Astrocyte (in vitro differentiated cells and primary cell): ENCODE results near the gene KRT86.

ENCODE experiments used
- EZH2 ChIP-seq: IDR thresholded peaks from 2 replicates; pipeline ENCODE4 v1.6.1; 2012; ENCODE audit warnings: mild to moderate bottlenecking, low read length, inconsistent platforms; ENCODE audit not compliant: insufficient read depth
- TF ChIP-seq, protein P1 (sequence below): IDR thresholded peaks from 2 replicates; pipeline ENCODE4 v1.5.1; 2011; ENCODE audit warnings: low read depth, mild to moderate bottlenecking, inconsistent platforms, low read length, moderate library complexity; ENCODE audit not compliant: insufficient read depth

DNA sequence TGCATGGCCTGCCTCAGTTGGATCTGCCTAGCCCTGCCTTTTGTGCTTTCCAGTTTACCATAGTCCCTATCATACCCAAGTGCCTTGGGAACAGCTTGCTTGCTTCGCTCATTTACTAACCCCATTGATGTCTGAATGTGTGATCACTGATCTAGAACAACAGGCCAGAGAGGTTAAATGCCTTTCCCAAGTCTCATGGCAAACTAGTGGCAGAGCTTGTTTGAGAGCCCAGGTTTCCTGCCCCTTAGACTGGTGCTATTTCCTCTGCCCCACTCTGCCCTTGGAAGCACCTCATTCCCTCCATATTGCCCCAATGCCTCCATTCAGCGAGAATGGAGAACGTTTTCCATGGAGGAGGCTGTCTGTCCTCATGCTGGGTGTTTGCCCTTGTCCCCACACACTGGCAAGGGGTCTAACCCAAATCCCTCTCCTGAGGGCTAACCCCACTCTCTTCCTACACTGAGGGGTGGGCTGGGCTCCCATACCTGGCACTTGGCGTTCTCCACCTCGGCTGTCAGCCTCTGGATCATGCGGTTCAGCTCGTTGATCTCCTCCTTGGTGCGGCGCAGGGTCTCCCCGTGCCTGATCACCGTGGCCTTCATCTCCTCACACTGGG is 21.6 kb upstream of the KRT86 start:
- TF ChIP-seq, protein P1, sequence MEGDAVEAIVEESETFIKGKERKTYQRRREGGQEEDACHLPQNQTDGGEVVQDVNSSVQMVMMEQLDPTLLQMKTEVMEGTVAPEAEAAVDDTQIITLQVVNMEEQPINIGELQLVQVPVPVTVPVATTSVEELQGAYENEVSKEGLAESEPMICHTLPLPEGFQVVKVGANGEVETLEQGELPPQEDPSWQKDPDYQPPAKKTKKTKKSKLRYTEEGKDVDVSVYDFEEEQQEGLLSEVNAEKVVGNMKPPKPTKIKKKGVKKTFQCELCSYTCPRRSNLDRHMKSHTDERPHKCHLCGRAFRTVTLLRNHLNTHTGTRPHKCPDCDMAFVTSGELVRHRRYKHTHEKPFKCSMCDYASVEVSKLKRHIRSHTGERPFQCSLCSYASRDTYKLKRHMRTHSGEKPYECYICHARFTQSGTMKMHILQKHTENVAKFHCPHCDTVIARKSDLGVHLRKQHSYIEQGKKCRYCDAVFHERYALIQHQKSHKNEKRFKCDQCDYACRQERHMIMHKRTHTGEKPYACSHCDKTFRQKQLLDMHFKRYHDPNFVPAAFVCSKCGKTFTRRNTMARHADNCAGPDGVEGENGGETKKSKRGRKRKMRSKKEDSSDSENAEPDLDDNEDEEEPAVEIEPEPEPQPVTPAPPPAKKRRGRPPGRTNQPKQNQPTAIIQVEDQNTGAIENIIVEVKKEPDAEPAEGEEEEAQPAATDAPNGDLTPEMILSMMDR, result no peak
- no peak for TF ChIP-seq EZH2
